SU-DHL-6 (cell line): ENCODE results near the gene VPS51.

Source experiments
- CTCF ChIP-seq: fragments of 200-600 bp; sonication (generic); IDR thresholded peaks from one replicate; pipeline ENCODE4 v1.5.1; 2017; ENCODE audit warnings: antibody characterized with exemption, mild to moderate bottlenecking, low read length, moderate library complexity; ENCODE audit not compliant: insufficient read depth, poor library complexity, severe bottlenecking
- EZH2phosphoT487 ChIP-seq: fragments of 200-600 bp; sonication (generic), shearing (Covaris generic); conservative IDR thresholded peaks from 2 replicates; pipeline ENCODE4 v1.6.1; 2018; ENCODE audit warnings: mild to moderate bottlenecking, antibody characterized with exemption, low read length, moderate library complexity, mixed read lengths

GRCh38 chr11:65156256-65156655 lies 60.2 kb downstream of the VPS51 start:
- TF ChIP-seq CTCF (no peak), EZH2phosphoT487 (no peak)
